Retina (tissue), 1 donor: ENCODE data around the gene KAT2A.
"Not testable (repeated sequence)": the region's sequence is repeated elsewhere in the genome, so short reads cannot be mapped to it uniquely, and the experiment has no call there.

ENCODE experiments used
- DNase-seq: peaks from one replicate; pipeline ENCODE4 v3.0.0-alpha.2; 2016

KAT2A gene

DNA sequence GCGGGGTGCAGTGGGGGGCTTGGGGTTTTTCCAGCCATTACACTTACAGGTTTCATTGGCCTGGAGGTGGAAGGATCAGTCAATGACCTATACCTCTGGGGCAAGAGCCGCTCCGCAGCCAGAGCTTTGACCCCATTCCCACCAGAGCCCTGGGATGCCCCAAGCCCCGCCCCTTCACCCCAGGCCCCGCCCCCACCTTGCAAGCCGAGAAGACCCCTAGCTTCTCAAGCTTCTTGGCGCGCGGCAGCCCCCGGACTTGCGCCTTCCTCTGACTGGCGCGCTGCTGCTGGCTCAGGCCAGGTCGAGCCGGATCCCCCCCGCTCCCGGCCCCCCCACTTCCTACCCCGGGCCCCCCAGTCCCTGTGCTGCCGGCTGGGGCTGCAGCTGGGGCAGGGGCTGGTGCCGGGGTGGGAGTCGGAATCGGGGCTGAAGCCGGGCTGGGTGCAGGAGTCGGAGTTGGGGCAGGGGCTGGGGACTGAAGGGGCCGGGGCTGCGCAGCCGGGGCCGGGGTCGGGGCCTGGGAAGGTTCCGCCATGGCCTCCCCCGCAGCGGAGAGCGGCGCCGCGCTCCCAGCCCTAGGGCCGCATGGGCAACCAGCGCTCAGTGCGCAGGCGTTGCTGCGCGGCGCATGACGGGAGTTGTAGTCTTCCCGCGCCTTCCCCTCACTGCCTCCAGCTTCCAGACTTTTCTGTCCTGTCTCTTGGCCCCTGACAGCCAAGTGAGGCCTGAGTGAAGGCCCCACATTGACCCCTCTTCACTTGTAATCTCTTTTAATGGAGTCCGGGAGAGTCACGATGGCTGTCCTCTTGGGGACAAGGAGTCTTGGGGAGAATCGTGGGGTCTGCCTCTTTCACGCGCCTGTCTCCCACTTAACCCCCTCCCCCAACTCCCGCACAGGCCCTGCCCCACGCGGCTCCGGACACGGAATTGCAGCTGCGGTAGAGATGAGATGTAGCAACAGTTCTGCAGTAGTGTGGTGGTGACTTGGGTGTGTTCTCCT lies at the start of gene KAT2A:
KAT2A (minus strand) TSS at position 598 of the 1,000 bp plus-strand sequence; CDS start at position 535, 63 bp downstream.
- peak; percentile 87 for DNase-seq

DNA sequence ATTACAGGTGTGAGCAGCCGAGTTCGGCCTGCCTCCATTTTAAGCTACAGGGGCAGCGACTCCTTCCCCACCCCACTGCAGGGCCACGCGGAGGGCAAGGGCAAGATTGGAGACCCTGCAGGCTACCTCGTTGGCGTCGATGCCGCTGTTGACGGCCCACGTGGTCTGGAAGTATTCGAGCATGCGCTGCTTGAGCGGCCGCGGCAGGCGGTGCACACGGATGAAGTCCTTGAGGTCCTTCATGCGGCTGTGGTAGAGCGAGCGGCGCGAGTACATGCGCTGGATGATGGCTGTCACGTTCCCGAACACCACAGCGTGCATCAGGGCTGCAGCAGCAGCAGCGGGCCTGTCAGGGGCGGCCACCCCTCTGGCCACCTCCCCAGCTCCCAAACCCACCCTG lies 48.2 kb upstream of the KAT2A start:
- no peak for DNase-seq

DNA sequence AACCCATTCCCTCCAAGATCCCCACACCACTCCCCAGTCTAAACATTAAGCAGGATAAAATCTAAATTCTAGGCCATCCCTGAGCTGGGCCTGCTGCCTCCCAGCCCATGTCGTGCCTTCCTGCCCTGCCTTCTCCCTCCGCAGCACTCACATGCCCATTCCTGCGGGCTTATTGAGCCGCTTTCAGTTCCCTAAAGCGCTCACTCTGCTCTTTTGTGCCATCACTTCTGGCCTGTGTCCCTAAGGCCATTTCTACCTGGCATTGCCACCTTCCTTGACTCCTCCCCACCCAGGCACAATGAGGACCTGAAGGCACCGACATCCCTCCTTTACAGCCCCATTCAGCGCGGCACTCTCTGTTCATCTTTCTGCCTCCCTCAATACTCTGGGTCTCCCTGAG lies 46.6 kb upstream of the KAT2A start:
- no peak for DNase-seq

DNA sequence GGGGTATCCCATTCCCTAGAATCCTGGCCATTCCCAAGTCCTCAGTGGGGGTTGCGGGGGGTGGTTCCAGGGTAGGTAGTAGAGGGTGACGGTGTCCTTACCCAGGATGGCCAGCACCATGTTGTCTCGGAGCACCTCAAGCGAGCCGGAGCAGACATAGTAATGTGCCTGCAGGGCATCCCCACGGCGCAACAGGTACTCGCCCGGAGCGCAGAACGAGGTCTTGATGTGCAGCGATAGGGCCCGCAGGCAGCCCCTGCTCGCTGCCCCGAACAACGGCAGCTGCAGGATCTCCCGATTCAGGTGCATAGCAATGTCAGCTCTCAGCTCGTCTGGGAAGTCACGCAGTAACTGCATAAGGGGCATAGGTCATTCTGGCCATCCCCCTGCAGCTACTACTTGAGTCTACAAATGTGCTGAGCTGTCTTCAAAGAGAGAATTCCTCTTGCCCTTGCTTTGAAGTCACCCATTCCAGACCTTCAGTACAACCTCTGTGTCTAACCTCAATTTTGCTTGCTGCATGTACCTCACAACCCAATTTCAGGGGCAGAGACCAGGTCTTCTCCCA lies 45.1 kb upstream of the KAT2A start:
- DNase-seq: no peak

DNA sequence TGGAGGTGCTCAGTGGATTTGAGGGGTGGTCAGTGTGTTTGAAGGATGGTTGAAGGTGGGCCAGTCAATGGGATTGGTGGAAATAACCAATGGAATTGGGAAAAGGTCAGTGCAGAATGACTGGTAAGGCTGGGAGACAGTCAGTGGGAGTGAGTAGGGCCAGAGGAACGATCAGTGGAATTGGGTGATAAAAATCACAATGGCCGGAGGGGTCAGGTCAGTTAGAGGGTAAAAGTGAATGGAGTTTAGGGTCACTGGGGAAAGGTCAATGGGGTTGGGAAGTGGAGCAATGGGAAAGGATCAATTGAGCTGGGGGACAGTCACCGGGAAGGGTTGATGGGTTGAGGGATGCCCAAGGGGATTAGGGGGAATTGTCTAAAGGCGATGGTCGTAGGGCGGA lies 44.6 kb upstream of the KAT2A start:
- DNase-seq: no peak

- no peak for DNase-seq
Measured at GRCh38 chr17:42163696-42164407, 42.7 kb upstream of the KAT2A start.

GRCh38 chr17:42163113-42163512 lies 41.9 kb upstream of the KAT2A start:
- DNase-seq: no peak

- no peak for DNase-seq
Measured at GRCh38 chr17:42160531-42160910, 39.4 kb upstream of the KAT2A start.

DNA sequence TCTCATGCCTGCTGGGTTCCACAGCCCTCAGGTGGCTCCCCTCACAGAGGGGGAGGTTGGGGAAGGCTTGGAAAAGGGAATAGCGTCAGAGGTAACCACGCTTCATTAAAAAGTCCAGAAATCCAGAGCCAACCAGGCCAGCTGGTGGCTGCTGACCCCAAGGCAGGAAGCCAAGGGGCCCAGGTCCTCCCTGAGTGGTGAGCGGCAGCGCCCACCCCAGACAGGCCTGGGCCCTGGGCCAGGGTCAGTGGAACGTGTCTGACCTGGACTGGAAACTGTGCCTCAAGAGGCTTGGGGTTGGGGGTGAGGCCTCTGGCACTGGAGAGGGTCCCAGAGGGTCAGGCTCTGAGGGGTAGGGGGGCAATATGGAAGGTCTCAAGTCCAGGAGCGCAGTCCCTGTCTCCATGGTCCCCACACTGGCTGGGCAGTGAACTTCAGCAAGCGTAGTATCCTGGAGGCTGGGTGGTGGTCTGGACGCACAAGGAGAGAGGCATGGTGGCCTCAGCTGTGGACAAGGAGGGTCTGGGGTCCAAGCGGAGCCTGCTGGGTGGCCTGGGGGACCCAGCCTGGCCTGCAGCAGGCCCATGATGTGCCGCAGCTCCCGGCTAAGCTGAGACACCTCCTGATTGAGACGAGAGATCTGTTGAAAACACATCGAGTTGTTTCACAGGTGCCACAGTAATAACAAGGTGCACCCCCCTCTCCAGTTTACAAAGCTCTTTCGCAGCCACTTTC lies 38.8 kb upstream of the KAT2A start:
- DNase-seq: no peak

DNA sequence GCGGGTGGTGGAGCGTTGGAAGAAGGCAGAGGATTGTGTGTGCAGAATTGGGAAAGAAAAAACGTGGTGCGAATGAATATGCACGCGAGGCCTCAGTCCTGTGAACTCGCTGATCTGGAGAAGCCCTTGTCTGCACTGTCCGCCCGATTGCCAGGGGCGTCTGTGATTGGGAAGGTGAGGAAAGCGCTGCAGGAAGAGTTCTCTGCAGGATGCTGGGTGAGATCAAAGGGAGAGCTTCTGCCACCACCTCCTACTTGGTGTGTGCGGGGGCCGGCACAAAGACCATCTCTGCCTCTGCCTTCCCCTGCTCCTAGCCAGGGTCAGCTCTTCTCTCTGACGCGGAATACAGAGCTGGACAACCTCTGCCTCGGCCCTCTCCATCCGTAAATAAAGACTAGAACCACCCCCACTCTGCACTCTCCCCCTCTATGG lies 34.5 kb upstream of the KAT2A start:
- no peak for DNase-seq

DNA sequence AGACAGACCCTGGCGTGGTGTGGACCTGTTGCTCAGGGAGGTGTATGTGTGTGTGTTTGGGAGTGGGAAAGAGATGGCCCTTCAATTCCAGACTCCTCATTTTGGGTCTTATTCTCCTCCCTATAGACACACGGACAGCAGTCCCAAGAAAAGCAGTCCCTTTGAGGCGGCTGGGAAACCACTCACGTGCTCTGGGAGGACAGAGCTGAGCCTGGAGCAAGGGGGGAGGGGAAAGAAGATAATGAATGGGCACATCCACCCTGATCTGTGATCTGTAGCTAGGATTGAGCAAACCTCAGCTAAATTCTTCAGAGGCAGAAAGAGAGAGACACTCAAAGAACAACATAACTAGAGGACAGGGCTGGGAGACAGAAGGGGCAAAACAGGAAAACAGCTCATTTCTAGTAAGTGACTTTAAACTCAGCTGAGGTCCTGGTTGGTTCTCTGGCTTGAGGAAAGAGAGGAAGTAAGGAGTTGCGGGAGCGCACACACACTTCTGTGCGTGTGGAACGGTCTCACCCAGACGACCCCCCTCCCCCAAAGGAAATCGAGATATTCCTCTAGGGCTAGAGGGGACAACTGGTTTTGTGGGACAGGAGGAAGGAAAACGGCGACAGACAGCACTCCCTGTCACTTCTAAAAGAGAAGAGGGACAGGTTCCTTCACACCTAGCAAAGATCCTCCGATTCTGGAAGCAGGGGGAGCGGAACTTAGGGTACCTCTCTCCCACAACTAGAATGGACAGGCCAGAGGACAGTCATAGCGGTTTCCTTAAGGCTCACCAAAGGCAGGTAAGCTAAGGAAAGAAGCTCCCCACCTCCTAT lies 33.0 kb upstream of the KAT2A start:
- no peak for DNase-seq

DNA sequence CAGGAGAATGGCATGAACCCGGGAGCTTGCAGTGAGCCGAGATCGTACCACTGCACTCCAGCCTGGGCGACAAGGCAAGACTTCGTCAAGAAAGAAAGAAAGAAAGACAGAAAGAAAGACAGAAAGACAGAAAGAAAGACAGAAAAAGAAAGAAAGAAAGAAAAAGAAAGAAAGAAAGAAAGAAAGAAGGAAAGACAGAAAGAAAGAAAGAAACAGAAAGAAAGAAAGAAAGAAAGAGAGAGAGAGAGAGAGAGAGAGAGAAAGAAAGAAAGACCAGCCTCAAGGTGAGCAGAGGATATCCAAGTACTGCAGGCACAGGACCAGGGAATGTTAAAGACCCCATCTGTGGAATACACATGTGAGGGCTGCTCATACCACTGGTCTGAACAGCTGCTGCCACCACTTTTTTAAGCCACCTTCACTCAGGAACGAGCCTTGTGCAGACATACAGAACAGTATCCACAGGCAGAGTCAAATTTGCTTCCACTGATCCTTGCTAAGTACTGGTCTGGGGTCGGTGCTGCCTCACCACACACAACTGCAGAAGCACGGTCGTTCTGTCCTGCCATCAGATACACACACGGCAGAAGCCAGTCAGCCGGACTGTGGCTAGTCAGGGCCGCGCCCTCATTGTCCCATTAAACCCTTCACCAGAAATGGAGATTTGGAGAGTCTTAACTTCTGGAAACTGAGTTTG lies 25.9 kb upstream of the KAT2A start:
- no peak for DNase-seq

DNA sequence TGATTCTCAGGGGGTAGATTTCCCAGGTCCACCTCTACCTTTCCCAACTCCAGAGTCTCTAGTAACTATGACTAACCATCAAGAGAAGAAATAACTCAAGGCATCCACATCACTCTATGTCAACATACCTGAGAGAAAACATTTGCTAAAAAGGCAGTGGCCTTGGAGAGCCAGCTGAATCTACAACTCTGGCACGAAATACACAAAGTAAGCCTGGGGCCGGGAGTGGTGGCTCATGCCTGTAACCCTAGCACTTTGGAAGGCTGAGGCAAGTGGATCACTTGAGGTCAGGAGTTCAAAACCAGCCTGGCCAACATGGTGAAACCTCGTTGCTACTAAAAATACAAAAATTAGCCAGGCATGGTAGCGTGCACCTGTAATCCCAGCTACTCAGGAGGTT lies 22.0 kb upstream of the KAT2A start:
- not testable (repeated sequence) for DNase-seq

DNA sequence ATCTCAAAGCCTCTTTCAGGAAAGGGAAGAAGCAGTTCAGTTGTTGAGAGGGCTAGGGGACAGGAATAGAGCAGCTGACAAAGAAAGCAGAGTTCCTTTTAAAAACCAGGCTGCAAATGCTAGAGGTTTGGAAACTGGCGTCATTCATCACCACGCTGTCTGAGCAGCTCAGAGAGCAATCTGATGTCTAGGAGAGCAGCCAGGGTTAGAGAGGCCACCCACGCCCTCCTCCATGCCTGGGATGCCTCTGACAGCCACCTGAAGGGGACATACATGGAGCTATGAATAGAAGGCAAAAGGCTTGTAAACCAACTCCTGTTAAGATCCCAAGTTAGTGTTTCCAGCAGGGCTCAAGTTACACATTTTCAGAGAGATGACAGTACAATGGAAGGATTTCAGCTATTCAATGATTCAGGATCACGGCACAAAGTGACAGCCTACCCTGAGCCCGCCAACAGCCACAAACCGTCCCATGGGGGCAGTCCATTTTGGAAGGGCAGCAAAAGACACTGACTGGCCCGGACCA lies 21.3 kb upstream of the KAT2A start:
- DNase-seq: no peak

- no peak for DNase-seq
Measured at GRCh38 chr17:42141382-42141781, 20.2 kb upstream of the KAT2A start.

GRCh38 chr17:42140690-42141089 lies 19.5 kb upstream of the KAT2A start:
- DNase-seq: not testable (repeated sequence)

DNA sequence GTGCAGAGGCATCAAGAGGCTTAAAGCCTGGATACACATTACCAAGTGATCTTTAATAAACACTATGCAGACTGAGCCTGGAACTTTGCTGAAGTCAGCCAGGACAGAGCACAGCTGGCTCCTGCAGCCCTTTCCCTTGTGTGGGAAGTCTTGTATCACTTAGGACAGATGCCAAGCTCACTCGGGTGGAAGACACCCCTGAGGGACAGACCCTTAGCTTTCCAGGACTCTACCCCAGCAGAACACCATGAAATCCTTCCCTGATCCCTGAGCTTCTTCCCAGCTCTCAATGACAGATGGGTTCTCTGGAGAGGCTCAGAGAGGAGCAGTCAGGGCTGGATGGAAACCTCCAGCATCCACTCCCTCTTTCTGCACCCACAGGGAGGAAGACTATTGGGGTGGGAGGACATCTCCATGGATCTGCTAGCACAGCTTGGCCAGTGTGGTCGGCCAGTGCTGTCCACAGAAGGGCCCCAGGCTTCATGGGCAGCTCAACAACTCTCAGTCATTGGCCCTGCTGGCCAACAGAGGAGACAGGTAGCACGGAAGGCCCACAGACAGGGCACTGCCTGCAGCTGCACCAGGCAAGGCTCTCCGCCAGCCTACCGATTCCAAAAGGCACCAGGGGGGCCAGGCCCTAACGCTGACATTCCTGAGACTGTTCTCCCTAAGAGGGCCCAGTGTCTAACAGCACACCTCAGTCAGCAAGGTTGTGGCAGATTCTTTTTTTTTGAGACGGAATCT lies 17.8 kb upstream of the KAT2A start:
- DNase-seq: no peak

- DNase-seq: no peak
Measured at GRCh38 chr17:42136654-42137051, 15.5 kb upstream of the KAT2A start.

GRCh38 chr17:42135664-42136653 lies 14.8 kb upstream of the KAT2A start:
- no peak for DNase-seq
